Activated CD8-positive, alpha-beta T cell treated with anti-CD3 and anti-CD28 coated beads for 36 hours (primary cell): Measurements from ENCODE around the gene FSD1. TPM values are rescaled to one million over a fixed set of nuclear protein-coding genes. Genes with fewer than 3 reads are reported as not detected.
A peak's percentile ranks its signal among the peaks of the same experiment; 100 is the strongest.

Experiments
- ATAC-seq: fragments of 200-7000 bp; cut with Tn5 transposase; one replicate; pipeline ENCODE4 v1.10.0; 2021; ENCODE audit warnings: mild to moderate bottlenecking, moderate library complexity
- CTCF ChIA-PET: fragments of 350-600 bp; sonication (Branson Sonifier 250); formaldehyde crosslinking; loops from one replicate; lab custom pipeline; 2021; ENCODE audit warnings: antibody characterized with exemption; lab: Charles Lee
- POLR2A ChIA-PET: fragments of 350-600 bp; sonication (Branson Sonifier 250); formaldehyde crosslinking; loops from one replicate; lab custom pipeline; 2021; ENCODE audit warnings: antibody characterized with exemption; lab: Charles Lee
- DNase-seq: peaks from one replicate; pipeline ENCODE4 v3.0.0-alpha.2; 2020
- H3K27ac Mint-ChIP-seq: one replicate; pipeline ENCODE4 v1.8.0; 2021; ENCODE audit warnings: mild to moderate bottlenecking, mixed read lengths
- H3K27me3 Mint-ChIP-seq: one replicate; pipeline ENCODE4 v1.8.0; 2021; ENCODE audit warnings: mixed read lengths
- H3K36me3 Mint-ChIP-seq: one replicate; pipeline ENCODE4 v1.8.0; 2021; ENCODE audit warnings: low read depth, mixed read lengths
- H3K4me1 Mint-ChIP-seq: one replicate; pipeline ENCODE4 v1.8.0; 2021; ENCODE audit warnings: low read depth, mixed read lengths
- H3K4me3 Mint-ChIP-seq: one replicate; pipeline ENCODE4 v1.8.0; 2021; ENCODE audit warnings: mild to moderate bottlenecking, moderate library complexity, mixed read lengths
- H3K9me3 Mint-ChIP-seq: one replicate; pipeline ENCODE4 v1.8.0; 2021; ENCODE audit warnings: mixed read lengths
- CTCF ChIP-seq: fragments of 200-600 bp; IDR thresholded peaks from one replicate; pipeline ENCODE4 v1.8.0; 2022; ENCODE audit warnings: antibody characterized with exemption, mild to moderate bottlenecking
- intact Hi-C: fragments of 100-400 bp; cut with micrococcal nuclease; formaldehyde crosslinking; loops from one replicate; pipeline ENCODE4 v1.10.0; 2022
- total RNA-seq, 2 experiments: library from RNA; stranded (reverse); gene quantifications; one replicate each; pipeline ENCODE4 v1.2.3, GENCODE V29; 2021

The FSD1 gene
- total RNA-seq, 2 experiments from 2014 or later = 19.7 to 22.0 TPM

- Mint-ChIP-seq H3K9me3 (no peaks in the 10 kb centered on the region), H3K27ac (peak overlapping the region; percentile 15), H3K4me3 (no peak overlapping the region), H3K4me1 (peaks cover 4% of the 10 kb centered on the region), H3K36me3 (peaks cover 12% of the 10 kb centered on the region), H3K27me3 (no peaks in the 10 kb centered on the region)
- ChIA-PET CTCF (interaction anchor here (0.7 to 4.6 kb wide), 3 partner anchors 11 to 96 kb away, joined by 4 to 23 read pairs (median 4); no protein-coding TSS in a partner anchor), POLR2A (interaction anchor here (0.6 to 1.2 kb wide), 3 partner anchors 12 to 155 kb away, joined by 3 read pairs; partner anchors contain the start of gene MPND)
- no peak for DNase-seq
- intact Hi-C loops = loop anchor here (5.0 kb wide), 1 partner anchor 34 kb away; no protein-coding TSS in a partner anchor
- peak; percentile 13 for ATAC-seq
- peak; percentile 25 for TF ChIP-seq CTCF
Measured at GRCh38 chr19:4362831-4363545, 58.6 kb downstream of the FSD1 start.

- H3K27ac Mint-ChIP-seq = no peak overlapping the region
- peaks cover 13% of the 10 kb centered on the region for H3K36me3 Mint-ChIP-seq
- peaks cover 9% of the 10 kb centered on the region for H3K4me1 Mint-ChIP-seq
- no peak for ATAC-seq
- no peaks in the 10 kb centered on the region for H3K27me3 Mint-ChIP-seq
- intact Hi-C loops = loop anchor here (5.0 kb wide), 1 partner anchor 34 kb away; no protein-coding TSS in a partner anchor
- no peaks in the 10 kb centered on the region for H3K9me3 Mint-ChIP-seq
- ChIA-PET CTCF (interaction anchor here (0.7 to 4.6 kb wide), 3 partner anchors 11 to 97 kb away, joined by 3 to 23 read pairs (median 4); no protein-coding TSS in a partner anchor), POLR2A (interaction anchor here (0.8 to 1.2 kb wide), 2 partner anchors 13 to 20 kb away, joined by 3 read pairs; partner anchors contain the start of gene MPND)
- no peak for DNase-seq
- no peak for TF ChIP-seq CTCF
- no peak overlapping the region for H3K4me3 Mint-ChIP-seq
Measured at GRCh38 chr19:4363571-4364304, 59.3 kb downstream of the FSD1 start.

- ATAC-seq (no peak), DNase-seq (no peak)
- no peaks in the 10 kb centered on the region for H3K9me3 Mint-ChIP-seq
- ChIA-PET POLR2A (interaction anchor here (0.7 to 1.5 kb wide), 3 partner anchors 10 to 22 kb away, joined by 3 to 7 read pairs (median 4); partner anchors contain the start of gene MPND), CTCF (interaction anchor here (0.8 to 1.8 kb wide), 2 partner anchors 13 to 98 kb away, joined by 4 read pairs; no protein-coding TSS in a partner anchor)
- no peaks in the 10 kb centered on the region for H3K27me3 Mint-ChIP-seq
- H3K4me3 Mint-ChIP-seq = no peak overlapping the region
- intact Hi-C loops = no loop called here
- no peak overlapping the region for H3K27ac Mint-ChIP-seq
- TF ChIP-seq CTCF = no peak
- H3K36me3 Mint-ChIP-seq = peaks cover 12% of the 10 kb centered on the region
- H3K4me1 Mint-ChIP-seq = peaks cover 22% of the 10 kb centered on the region
Measured at GRCh38 chr19:4365341-4365740, 60.9 kb downstream of the FSD1 start.

- CTCF ChIA-PET = interaction anchor here (1.1 to 1.8 kb wide), 3 partner anchors 14 to 99 kb away, joined by 4 to 5 read pairs (median 4); partner anchors contain the start of gene SH3GL1
- Mint-ChIP-seq H3K4me1 (peaks cover 29% of the 10 kb centered on the region), H3K36me3 (peaks cover 16% of the 10 kb centered on the region), H3K4me3 (no peak overlapping the region), H3K27me3 (no peaks in the 10 kb centered on the region), H3K9me3 (no peaks in the 10 kb centered on the region), H3K27ac (peak overlapping the region; percentile 49)
- TF ChIP-seq CTCF = no peak
- intact Hi-C loops = no loop called here
- no peak for DNase-seq
- POLR2A ChIA-PET = interaction anchor here (0.6 to 1.5 kb wide), 3 partner anchors 14 to 90 kb away, joined by 3 to 7 read pairs (median 3); partner anchors contain the start of gene MPND
- no peak for ATAC-seq
Measured at GRCh38 chr19:4365791-4366665, 61.6 kb downstream of the FSD1 start.
